Testis (tissue), 2 donors: Measurements from ENCODE around the gene FOXA1.

Source experiments
- CTCF ChIP-seq, 3 experiments: fragments of 450-650 bp in 2 of 3; fragments of 200-600 bp in 1 of 3; sonication (generic) in 1 of 3; IDR thresholded peaks; one replicate each; pipeline ENCODE4 v1.5.1; 2016 to 2019; ENCODE audit warnings: antibody characterized with exemption in 3 of 3, mild to moderate bottlenecking in 2 of 3, moderate library complexity in 1 of 3
- POLR2A ChIP-seq: fragments of 450-650 bp; IDR thresholded peaks from one replicate; pipeline ENCODE4 v1.6.1; 2017; ENCODE audit warnings: antibody characterized with exemption, mild to moderate bottlenecking, moderate library complexity

- no peak for TF ChIP-seq POLR2A
- TF ChIP-seq CTCF (IDR thresholded peaks at IDR 0.05), result no peak
These were observed 5.9 kb downstream of the FOXA1 start for GRCh38 chr14:37588956-37589714.
